Loucy (cell line): ENCODE results near the gene PRR22.
A peak's percentile ranks its signal among the peaks of the same experiment; 100 is the strongest.

Source experiments
- EZH2phosphoT487 ChIP-seq: fragments of 200-600 bp; IDR thresholded peaks from 2 replicates; pipeline ENCODE4 v1.6.1; 2018; ENCODE audit warnings: antibody characterized with exemption, mild to moderate bottlenecking, moderate library complexity, borderline replicate concordance
- TF ChIP-seq, protein P1 (sequence below): fragments of 200-600 bp; sonication (generic); conservative IDR thresholded peaks from 2 replicates; pipeline ENCODE4 v1.5.1; 2014; ENCODE audit warnings: mild to moderate bottlenecking, antibody characterized with exemption, low read length

DNA sequence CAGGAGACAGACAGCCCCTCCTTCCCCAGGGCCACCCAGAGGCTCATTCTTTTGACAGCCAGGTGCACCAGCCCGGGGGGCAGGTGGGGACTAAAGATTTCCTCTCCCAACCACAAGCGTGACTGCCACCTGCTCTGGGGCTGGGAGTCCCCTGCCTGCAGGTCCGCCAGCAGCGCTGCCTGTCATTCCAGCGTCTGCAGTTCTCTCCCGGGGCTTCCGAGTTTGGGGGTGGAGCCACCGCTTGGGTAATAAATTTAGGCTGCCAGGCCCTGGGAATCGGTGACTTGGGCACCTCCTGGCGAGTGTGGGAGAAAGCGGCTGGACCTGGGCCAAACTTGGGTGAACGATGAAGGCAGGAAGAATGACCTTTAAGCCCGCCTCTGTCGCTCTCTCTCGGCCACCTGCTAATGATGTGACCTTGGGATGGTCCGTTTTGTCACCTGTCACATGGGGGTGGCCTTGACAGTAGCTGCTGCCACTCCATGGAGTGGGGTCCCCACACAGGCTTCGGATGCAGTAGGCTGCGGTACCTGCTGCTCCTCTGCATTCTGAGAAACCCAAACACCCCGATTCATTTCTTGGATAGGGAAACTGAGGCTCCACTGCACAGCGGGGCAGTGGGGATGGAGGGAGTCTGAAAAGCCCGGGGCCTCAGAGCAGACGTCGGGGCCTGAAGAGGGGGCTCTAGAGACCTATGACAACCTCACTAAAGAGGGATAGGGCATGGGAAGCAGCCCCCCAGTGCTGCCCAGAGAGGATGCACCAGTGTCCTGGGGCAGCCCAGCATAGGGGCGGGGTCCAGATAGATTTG is 42.2 kb upstream of the PRR22 start:
- TF ChIP-seq, protein P1, sequence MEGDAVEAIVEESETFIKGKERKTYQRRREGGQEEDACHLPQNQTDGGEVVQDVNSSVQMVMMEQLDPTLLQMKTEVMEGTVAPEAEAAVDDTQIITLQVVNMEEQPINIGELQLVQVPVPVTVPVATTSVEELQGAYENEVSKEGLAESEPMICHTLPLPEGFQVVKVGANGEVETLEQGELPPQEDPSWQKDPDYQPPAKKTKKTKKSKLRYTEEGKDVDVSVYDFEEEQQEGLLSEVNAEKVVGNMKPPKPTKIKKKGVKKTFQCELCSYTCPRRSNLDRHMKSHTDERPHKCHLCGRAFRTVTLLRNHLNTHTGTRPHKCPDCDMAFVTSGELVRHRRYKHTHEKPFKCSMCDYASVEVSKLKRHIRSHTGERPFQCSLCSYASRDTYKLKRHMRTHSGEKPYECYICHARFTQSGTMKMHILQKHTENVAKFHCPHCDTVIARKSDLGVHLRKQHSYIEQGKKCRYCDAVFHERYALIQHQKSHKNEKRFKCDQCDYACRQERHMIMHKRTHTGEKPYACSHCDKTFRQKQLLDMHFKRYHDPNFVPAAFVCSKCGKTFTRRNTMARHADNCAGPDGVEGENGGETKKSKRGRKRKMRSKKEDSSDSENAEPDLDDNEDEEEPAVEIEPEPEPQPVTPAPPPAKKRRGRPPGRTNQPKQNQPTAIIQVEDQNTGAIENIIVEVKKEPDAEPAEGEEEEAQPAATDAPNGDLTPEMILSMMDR: 0 out of 2 replicates have a peak, but pooled peaks have one; percentile 30
- TF ChIP-seq EZH2phosphoT487: no peak
